HepG2 (cell line): ENCODE results near the gene NSUN6. TPM values are rescaled to one million over a fixed set of nuclear protein-coding genes. Genes with fewer than 3 reads are reported as not detected.
"Not testable (repeated sequence)": the region's sequence is repeated elsewhere in the genome, so short reads cannot be mapped to it uniquely, and the experiment has no call there.

Experiments used
- ARNT2 ChIP-seq: sonication (generic); formaldehyde crosslinking; IDR thresholded peaks from 2 replicates; pipeline ENCODE4 v1.8.0; 2022; ENCODE audit warnings: mild to moderate bottlenecking, low read depth, missing genetic modification reagents, moderate library complexity
- CBX5 ChIP-seq: sonication (generic); formaldehyde crosslinking; IDR thresholded peaks from 2 replicates; pipeline ENCODE4 v1.4.0; 2020; ENCODE audit warnings: missing genetic modification reagents, borderline replicate concordance
- ELF3 ChIP-seq: IDR thresholded peaks from 2 replicates; pipeline ENCODE4 v1.6.1; 2016; ENCODE audit warnings: missing genetic modification reagents, missing compliant biosample characterization
- FOXJ3 ChIP-seq: sonication (generic); formaldehyde crosslinking; IDR thresholded peaks from 2 replicates; pipeline ENCODE4 v1.4.0; 2020; ENCODE audit warnings: missing genetic modification reagents, mild to moderate bottlenecking, borderline replicate concordance
- KAT8 ChIP-seq: IDR thresholded peaks from 2 replicates; pipeline ENCODE4 v1.6.1; 2016; ENCODE audit warnings: missing genetic modification reagents, missing compliant biosample characterization
- NONO ChIP-seq, 2 experiments: fragments of 450-650 bp in 1 of 2; sonication (generic) in 1 of 2; formaldehyde crosslinking in 1 of 2; IDR thresholded peaks in 1 of 2; conservative IDR thresholded peaks in 1 of 2; 2 replicates each; pipeline versions ENCODE4 v1.6.1 to v1.8.0; 2017 to 2022; ENCODE audit warnings: mild to moderate bottlenecking in 1 of 2, missing genetic modification reagents in 1 of 2, moderate library complexity in 1 of 2
- PAXIP1 ChIP-seq: sonication (generic); formaldehyde crosslinking; conservative IDR thresholded peaks from 2 replicates; pipeline ENCODE4 v1.4.0; 2020; ENCODE audit warnings: mild to moderate bottlenecking, missing genetic modification reagents, moderate library complexity
- PHF5A ChIP-seq: IDR thresholded peaks from one replicate; pipeline ENCODE4 v1.6.1; 2018; ENCODE audit warnings: low read depth, missing genetic modification reagents; ENCODE audit not compliant: unreplicated experiment
- RAD21 ChIP-seq: fragments of 450-650 bp; formaldehyde crosslinking; IDR thresholded peaks from 2 replicates; pipeline ENCODE4 v1.5.0; 2020; ENCODE audit warnings: mild to moderate bottlenecking
- SIX4 ChIP-seq: sonication (generic); formaldehyde crosslinking; IDR thresholded peaks from 2 replicates; pipeline ENCODE4 v1.4.0; 2020; ENCODE audit warnings: missing genetic modification reagents
- SKI ChIP-seq: fragments of 450-650 bp; IDR thresholded peaks from one replicate; pipeline ENCODE4 v1.6.1; 2018; ENCODE audit warnings: mild to moderate bottlenecking; ENCODE audit not compliant: partially characterized antibody
- SOX5 ChIP-seq: IDR thresholded peaks from 2 replicates; pipeline ENCODE4 v1.6.1; 2016; ENCODE audit warnings: borderline replicate concordance
- TBX2 ChIP-seq: sonication (generic); formaldehyde crosslinking; IDR thresholded peaks from 2 replicates; pipeline ENCODE4 v1.5.0; 2020; ENCODE audit warnings: missing genetic modification reagents, mild to moderate bottlenecking, borderline replicate concordance
- ZGPAT ChIP-seq: IDR thresholded peaks from 2 replicates; pipeline ENCODE4 v1.6.1; 2016; ENCODE audit warnings: mild to moderate bottlenecking
- ZNF350 ChIP-seq: sonication (generic); formaldehyde crosslinking; IDR thresholded peaks from 2 replicates; pipeline ENCODE4 v1.4.0; 2020; ENCODE audit warnings: mild to moderate bottlenecking, low read depth, missing genetic modification reagents, borderline replicate concordance
- ZNF503 ChIP-seq: sonication (generic); formaldehyde crosslinking; IDR thresholded peaks from 2 replicates; pipeline ENCODE4 v1.4.0; 2020; ENCODE audit warnings: missing genetic modification reagents
- ZNF574 ChIP-seq: sonication (generic); formaldehyde crosslinking; IDR thresholded peaks from 2 replicates; pipeline ENCODE4 v1.4.0; 2020; ENCODE audit warnings: missing genetic modification reagents
- ZNF580 ChIP-seq: IDR thresholded peaks from 2 replicates; pipeline ENCODE4 v1.6.1; 2016; ENCODE audit warnings: low read depth, borderline replicate concordance
- polyA plus RNA-seq, 8 experiments: library from polyadenylated mRNA; depleted of rRNA in 3 of 8; stranded (reverse) in 7 of 8; unstranded in 1 of 8; fragments of >200 nt; fragmentation: Illumina TruSeq in 4 of 8; extraction: Trizol in 4 of 8; gene quantifications; 2 replicates each; pipeline versions ENCODE4 v1.2.1 to v1.2.3, GENCODE V29; 2011 to 2016; ENCODE audit warnings: low read depth in 4 of 8, missing spikeins in 1 of 8, mixed read lengths in 1 of 8; ENCODE audit not compliant: insufficient read depth in 1 of 8
- total RNA-seq, 5 experiments: library from RNA; depleted of rRNA; stranded (reverse); fragments of >200 nt; fragmentation: Illumina TruSeq; extraction: Trizol; gene quantifications; 2 replicates each; pipeline ENCODE4 v1.2.3, GENCODE V29; 2016; ENCODE audit warnings: low read depth in 1 of 5

Gene NSUN6
- total and polyA plus RNA-seq, 2 of the 13 experiments (the other 11 are each of a cell fraction or from before 2014, with no cell fraction given), result 17.2 to 19.3 TPM

GRCh38 chr10:18627452-18628018 is 23.9 kb downstream of the NSUN6 start (continued):
- 0 out of 2 replicates have a peak, but pooled peaks have one; percentile 54 for TF ChIP-seq ZNF574 (CRISPR knock-in tag)
- TF ChIP-seq ELF3 (CRISPR knock-in tag), result 0 out of 2 replicates have a peak, but pooled peaks have one; percentile 28
- TF ChIP-seq SOX5 (CRISPR knock-in tag), result peak; percentile 47; the same call in 1 of the 2 replicates
- TF ChIP-seq RAD21 (CRISPR knock-in tag), result 0 out of 2 replicates have a peak, but pooled peaks have one; percentile 17
- TF ChIP-seq CBX5 (CRISPR knock-in tag), result 0 out of 2 replicates have a peak, but pooled peaks have one; percentile 45
- peak; percentile 82 for TF ChIP-seq SKI
- TF ChIP-seq ZGPAT (CRISPR knock-in tag), result peak; percentile 75; the same call in 1 of the 2 replicates
- peak; percentile 31; the same call in 1 of the 2 replicates for TF ChIP-seq KAT8 (CRISPR knock-in tag)
- TF ChIP-seq ZNF503 (CRISPR knock-in tag), result 0 out of 2 replicates have a peak, but pooled peaks have one; percentile 19
- TF ChIP-seq ARNT2 (CRISPR knock-in tag), result 0 out of 2 replicates have a peak, but pooled peaks have one; percentile 37
- peak; percentile 58; the same call in 1 of the 2 replicates for TF ChIP-seq ZNF350 (CRISPR knock-in tag)
- not testable (repeated sequence) for TF ChIP-seq NONO (IDR thresholded peaks at IDR 0.05)
- TF ChIP-seq NONO (CRISPR knock-in tag; conservative IDR thresholded peaks at IDR 0.05), result peak; percentile 36; the same call in 1 of the 2 replicates
- peak; percentile 72; the same call in 1 of the 2 replicates for TF ChIP-seq ZNF580 (CRISPR knock-in tag)
- peak; percentile 28 for TF ChIP-seq PHF5A (CRISPR knock-in tag)
- TF ChIP-seq SIX4 (CRISPR knock-in tag), result 0 out of 2 replicates have a peak, but pooled peaks have one; percentile 51
- TF ChIP-seq TBX2 (CRISPR knock-in tag), result peak; percentile 47; the same call in 1 of the 2 replicates
- peak; percentile 14; the same call in 1 of the 2 replicates for TF ChIP-seq FOXJ3
- peak; percentile 73 for TF ChIP-seq PAXIP1
